K562 (cell line): Measurements from ENCODE around the gene GNGT1.

ENCODE experiments used
- CTCF ChIP-seq, 3 experiments: IDR thresholded peaks in 2 of 3; conservative IDR thresholded peaks in 1 of 3; 2 replicates each; pipeline ENCODE4 v1.5.1; 2011 to 2012; ENCODE audit warnings: low read length in 3 of 3, mild to moderate bottlenecking in 3 of 3, control low read depth in 2 of 3, improper control_type of control experiment in 1 of 3, inconsistent platforms in 1 of 3, low read depth in 1 of 3, mixed read lengths in 1 of 3, moderate library complexity in 1 of 3; ENCODE audit not compliant: insufficient read depth in 2 of 3
- KDM1A ChIP-seq, 2 experiments: fragments of 450-650 bp; IDR thresholded peaks; 2 replicates each; pipeline ENCODE4 v1.6.1; 2016; ENCODE audit warnings: mild to moderate bottlenecking in 2 of 2
- MYC ChIP-seq, 2 experiments: fragments of 250-450 bp in 1 of 2; sonication (Bioruptor Pico) in 1 of 2; IDR thresholded peaks; 2 replicates each; pipeline versions ENCODE4 v1.5.1 to v1.6.1; 2012 to 2021; ENCODE audit warnings: low read depth in 2 of 2, borderline replicate concordance in 1 of 2, improper control_type of control experiment in 1 of 2, low read length in 1 of 2, mild to moderate bottlenecking in 1 of 2, moderate library complexity in 1 of 2
- NONO ChIP-seq, 2 experiments: fragments of 200-400 bp in 1 of 2; fragments of 450-650 bp in 1 of 2; formaldehyde crosslinking in 1 of 2; IDR thresholded peaks; 2 replicates each; pipeline ENCODE4 v1.6.1; 2017; ENCODE audit warnings: low read depth in 2 of 2, mild to moderate bottlenecking in 2 of 2, moderate library complexity in 2 of 2, low read length in 1 of 2
- PHF21A ChIP-seq: fragments of 450-650 bp; IDR thresholded peaks from 2 replicates; pipeline ENCODE4 v1.6.1; 2017; ENCODE audit warnings: low read depth, borderline replicate concordance
- RAD21 ChIP-seq, 2 experiments: fragments of 250-450 bp in 1 of 2; fragments of 450-650 bp in 1 of 2; sonication (Bioruptor Pico) in 1 of 2; formaldehyde crosslinking in 1 of 2; IDR thresholded peaks in 1 of 2; conservative IDR thresholded peaks in 1 of 2; 2 replicates each; pipeline versions ENCODE4 v1.4.0 to v1.8.0; 2020 to 2022; ENCODE audit warnings: mild to moderate bottlenecking in 2 of 2, moderate library complexity in 1 of 2
- SAFB2 ChIP-seq: fragments of 200-400 bp; formaldehyde crosslinking; IDR thresholded peaks from 2 replicates; pipeline ENCODE4 v1.6.1; 2018; ENCODE audit warnings: borderline replicate concordance, low read length, low read depth, moderate library complexity; ENCODE audit not compliant: severe bottlenecking
- ZNF217 ChIP-seq: sonication (generic); formaldehyde crosslinking; IDR thresholded peaks from 2 replicates; pipeline ENCODE4 v1.8.0; 2022; ENCODE audit warnings: mild to moderate bottlenecking, missing genetic modification reagents
- ZNF780A ChIP-seq: fragments of 250-450 bp; sonication (Bioruptor Pico); IDR thresholded peaks from 2 replicates; pipeline ENCODE4 v1.5.0; 2021; ENCODE audit warnings: mild to moderate bottlenecking
- TF ChIP-seq, protein P1 (sequence below), 2 experiments: fragments of 450-650 bp; formaldehyde crosslinking in 1 of 2; IDR thresholded peaks; 2 replicates each; pipeline versions ENCODE4 v1.4.0 to v1.6.1; 2014 to 2020; ENCODE audit warnings: mild to moderate bottlenecking in 2 of 2, borderline replicate concordance in 1 of 2, low read depth in 1 of 2
- TF ChIP-seq, protein P2 (sequence below): fragments of 250-450 bp; sonication (Bioruptor Pico); IDR thresholded peaks from 2 replicates; pipeline ENCODE4 v1.4.0; 2020; ENCODE audit warnings: mild to moderate bottlenecking, moderate library complexity

- TF ChIP-seq CTCF (IDR thresholded peaks at IDR 0.05 in 2 of 3, conservative IDR thresholded peaks at IDR 0.05 in 1 of 3; ENCODE audit: insufficient read depth in 2 of 3, low read depth in 1 of 3, low read length in 3 of 3) (no peak), NONO (IDR thresholded peaks at IDR 0.05; ENCODE audit: low read depth in 2 of 2, low read length in 1 of 2) (no peak), PHF21A (no peak), ZNF780A (CRISPR knock-in tag) (no peak), ZNF217 (no peak), KDM1A (IDR thresholded peaks at IDR 0.05) (no peak), MYC (IDR thresholded peaks at IDR 0.05; ENCODE audit: low read depth, low read length) (no peak), MYC (CRISPR knock-in tag; IDR thresholded peaks at IDR 0.05; ENCODE audit: borderline replicate concordance, low read depth) (no peak), RAD21 (CRISPR knock-in tag; conservative IDR thresholded peaks at IDR 0.05 in 1 of 2, IDR thresholded peaks at IDR 0.05 in 1 of 2) (no peak), SAFB2 (no peak)
- TF ChIP-seq, protein P1, sequence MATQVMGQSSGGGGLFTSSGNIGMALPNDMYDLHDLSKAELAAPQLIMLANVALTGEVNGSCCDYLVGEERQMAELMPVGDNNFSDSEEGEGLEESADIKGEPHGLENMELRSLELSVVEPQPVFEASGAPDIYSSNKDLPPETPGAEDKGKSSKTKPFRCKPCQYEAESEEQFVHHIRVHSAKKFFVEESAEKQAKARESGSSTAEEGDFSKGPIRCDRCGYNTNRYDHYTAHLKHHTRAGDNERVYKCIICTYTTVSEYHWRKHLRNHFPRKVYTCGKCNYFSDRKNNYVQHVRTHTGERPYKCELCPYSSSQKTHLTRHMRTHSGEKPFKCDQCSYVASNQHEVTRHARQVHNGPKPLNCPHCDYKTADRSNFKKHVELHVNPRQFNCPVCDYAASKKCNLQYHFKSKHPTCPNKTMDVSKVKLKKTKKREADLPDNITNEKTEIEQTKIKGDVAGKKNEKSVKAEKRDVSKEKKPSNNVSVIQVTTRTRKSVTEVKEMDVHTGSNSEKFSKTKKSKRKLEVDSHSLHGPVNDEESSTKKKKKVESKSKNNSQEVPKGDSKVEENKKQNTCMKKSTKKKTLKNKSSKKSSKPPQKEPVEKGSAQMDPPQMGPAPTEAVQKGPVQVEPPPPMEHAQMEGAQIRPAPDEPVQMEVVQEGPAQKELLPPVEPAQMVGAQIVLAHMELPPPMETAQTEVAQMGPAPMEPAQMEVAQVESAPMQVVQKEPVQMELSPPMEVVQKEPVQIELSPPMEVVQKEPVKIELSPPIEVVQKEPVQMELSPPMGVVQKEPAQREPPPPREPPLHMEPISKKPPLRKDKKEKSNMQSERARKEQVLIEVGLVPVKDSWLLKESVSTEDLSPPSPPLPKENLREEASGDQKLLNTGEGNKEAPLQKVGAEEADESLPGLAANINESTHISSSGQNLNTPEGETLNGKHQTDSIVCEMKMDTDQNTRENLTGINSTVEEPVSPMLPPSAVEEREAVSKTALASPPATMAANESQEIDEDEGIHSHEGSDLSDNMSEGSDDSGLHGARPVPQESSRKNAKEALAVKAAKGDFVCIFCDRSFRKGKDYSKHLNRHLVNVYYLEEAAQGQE (IDR thresholded peaks at IDR 0.05; ENCODE audit: borderline replicate concordance), result no peak
- TF ChIP-seq, protein P1 (CRISPR knock-in tag; IDR thresholded peaks at IDR 0.05; ENCODE audit: low read depth), result no peak
- TF ChIP-seq, protein P2, sequence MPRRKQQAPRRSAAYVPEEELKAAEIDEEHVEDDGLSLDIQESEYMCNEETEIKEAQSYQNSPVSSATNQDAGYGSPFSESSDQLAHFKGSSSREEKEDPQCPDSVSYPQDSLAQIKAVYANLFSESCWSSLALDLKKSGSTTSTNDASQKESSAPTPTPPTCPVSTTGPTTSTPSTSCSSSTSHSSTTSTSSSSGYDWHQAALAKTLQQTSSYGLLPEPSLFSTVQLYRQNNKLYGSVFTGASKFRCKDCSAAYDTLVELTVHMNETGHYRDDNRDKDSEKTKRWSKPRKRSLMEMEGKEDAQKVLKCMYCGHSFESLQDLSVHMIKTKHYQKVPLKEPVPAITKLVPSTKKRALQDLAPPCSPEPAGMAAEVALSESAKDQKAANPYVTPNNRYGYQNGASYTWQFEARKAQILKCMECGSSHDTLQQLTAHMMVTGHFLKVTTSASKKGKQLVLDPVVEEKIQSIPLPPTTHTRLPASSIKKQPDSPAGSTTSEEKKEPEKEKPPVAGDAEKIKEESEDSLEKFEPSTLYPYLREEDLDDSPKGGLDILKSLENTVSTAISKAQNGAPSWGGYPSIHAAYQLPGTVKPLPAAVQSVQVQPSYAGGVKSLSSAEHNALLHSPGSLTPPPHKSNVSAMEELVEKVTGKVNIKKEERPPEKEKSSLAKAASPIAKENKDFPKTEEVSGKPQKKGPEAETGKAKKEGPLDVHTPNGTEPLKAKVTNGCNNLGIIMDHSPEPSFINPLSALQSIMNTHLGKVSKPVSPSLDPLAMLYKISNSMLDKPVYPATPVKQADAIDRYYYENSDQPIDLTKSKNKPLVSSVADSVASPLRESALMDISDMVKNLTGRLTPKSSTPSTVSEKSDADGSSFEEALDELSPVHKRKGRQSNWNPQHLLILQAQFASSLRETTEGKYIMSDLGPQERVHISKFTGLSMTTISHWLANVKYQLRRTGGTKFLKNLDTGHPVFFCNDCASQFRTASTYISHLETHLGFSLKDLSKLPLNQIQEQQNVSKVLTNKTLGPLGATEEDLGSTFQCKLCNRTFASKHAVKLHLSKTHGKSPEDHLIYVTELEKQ (CRISPR knock-in tag), result no peak
These were observed 38.7 kb downstream of the GNGT1 start for GRCh38 chr7:93945083-93945482.
